NCI-H2081 treated with DMSO at 0.1 percent for 48 hours (cell line): ENCODE measurements around the gene CERK.
"Not testable (repeated sequence)": the region's sequence is repeated elsewhere in the genome, so short reads cannot be mapped to it uniquely, and the experiment has no call there.

ENCODE experiments used
- DNase-seq: peaks from one replicate; lab custom pipeline; 2025; lab: John Stamatoyannopoulos, UW

CERK gene

DNA sequence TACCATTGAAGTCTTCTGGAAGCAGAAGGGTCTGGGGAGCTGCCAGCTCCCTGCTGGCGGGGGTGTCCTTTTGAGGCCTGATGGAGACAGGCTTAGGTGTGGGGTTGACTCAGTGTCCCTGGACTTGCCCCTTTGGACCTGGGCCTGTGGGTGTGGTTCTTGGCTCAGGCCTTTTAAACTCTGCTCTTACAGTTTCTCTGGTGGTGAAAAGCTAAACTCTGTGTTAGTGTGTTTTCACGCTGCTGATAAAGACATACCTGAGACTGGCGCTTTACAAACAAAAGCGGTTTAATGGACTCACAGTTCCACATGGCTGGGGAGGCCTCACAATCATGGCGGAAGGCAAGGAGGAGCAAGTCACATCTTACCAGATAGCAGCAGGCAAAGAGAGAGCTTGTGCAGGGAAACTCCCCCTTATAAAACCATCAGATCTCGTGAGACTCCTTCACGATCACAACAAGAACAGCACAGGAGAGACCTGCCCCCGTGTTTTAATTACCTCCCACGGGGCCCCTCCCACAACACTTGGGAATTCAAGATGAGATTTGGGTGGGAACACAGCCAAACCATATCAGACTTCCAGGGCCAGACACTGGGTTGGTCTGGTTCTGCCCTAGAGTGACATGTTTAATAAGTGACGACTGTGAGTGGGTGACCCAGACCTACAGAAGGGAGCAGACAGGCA lies 91.4 kb downstream of the CERK start:
- no peak for DNase-seq

DNA sequence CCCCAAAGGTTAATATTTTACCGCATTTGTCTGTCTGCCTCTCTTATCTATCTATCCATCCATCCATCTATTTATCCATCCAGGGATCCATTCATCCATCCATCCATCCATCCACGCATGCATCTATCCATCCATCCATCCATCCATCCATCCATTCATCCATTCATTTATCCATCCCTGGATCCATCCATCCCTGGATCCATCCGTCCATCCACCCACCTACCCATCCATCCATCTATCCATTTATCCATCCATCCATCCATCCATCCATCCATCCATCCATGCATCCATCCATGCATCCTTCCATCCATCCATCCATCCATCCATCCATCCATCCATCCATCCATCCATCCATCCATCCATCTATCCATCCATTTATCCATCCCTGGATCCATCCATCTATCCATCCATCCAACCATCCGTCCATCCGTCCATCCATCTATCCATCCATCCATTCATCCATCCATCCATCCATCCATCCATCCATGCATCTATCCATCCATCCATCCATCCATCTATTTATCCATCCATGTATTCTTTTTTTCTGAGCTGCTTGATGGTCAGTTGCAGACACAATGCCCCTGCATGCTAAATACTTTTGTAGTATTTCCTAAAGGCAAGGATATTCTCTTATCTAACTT lies 95.1 kb downstream of the CERK start:
- DNase-seq: not testable (repeated sequence)

DNA sequence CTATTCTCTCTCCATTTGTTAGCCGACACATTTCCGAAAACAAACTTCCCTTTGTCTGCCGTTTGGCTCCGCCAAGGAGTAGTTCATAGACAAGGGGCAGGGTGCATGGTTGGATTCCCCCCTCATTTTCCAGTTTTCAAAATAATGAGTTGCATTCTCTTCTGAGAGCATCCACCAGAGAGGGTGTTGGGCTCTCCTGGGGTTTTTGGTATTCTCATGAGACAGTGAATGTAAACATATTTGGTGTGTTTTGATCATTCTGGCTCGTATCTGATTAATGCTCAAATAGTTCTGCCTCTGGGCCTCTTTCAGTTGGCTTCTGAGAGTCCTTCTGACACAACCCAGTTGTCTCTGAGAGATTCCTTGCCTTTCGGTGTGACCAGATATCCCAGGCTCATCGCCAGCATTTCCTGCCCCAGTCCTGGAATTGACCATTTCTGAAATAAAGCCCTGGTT lies 96.2 kb downstream of the CERK start:
- no peak for DNase-seq

DNA sequence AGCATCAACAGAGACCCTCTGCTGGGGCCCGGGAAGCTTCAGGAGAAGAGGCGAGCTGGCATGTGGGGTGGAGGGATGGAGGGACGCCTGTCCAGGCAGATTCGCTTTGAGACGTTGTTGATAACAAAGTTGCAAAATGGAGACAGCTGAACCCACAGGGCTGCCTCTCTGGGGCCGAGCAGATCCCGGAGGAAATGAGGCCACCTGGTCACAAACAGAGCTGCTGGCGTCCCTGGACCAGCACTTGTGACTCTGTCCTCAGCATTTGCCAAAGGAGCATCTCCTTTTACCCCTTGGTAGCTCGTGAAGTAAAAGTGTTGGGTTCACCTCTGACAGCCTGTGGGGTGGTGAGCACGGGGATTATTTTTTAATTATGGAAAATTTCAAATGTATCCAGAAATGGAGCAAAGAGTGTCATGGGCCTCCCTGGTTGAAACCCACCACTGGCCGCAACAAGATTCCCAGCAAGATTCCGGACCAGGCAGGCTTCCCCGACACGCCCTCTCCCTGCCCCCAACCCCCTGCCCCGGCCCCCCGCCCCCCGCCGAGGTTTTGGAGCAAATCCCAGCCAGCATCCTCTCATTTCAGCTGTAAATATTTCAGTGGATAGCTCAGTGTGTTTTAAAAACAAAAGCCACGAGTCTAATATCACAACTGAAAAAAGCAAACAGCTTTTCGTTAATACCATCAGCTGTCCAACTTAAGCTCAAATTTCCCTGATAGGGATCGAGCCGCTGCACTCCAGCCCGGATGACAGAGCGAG lies 97.6 kb downstream of the CERK start:
- no peak for DNase-seq

DNA sequence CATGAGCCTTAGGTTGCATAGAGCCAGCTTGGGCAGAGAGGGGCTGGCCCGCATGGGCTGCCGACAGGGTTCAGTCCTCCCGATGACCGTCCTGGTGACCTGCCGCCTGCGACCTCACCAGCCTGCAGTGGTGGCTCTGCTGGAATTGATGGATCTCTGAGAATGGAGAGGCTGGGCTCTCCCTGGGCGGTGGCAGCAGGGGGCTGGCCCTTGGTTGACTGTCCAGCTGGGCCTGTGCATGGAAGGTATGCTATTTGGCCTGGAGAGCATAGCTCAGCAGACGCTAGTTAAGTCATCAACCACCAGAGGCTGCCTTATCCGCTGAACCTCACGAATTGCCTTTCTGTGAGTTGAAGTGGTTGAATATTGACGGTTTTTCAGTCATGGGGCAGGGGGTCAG lies 98.2 kb downstream of the CERK start:
- DNase-seq: no peak

DNA sequence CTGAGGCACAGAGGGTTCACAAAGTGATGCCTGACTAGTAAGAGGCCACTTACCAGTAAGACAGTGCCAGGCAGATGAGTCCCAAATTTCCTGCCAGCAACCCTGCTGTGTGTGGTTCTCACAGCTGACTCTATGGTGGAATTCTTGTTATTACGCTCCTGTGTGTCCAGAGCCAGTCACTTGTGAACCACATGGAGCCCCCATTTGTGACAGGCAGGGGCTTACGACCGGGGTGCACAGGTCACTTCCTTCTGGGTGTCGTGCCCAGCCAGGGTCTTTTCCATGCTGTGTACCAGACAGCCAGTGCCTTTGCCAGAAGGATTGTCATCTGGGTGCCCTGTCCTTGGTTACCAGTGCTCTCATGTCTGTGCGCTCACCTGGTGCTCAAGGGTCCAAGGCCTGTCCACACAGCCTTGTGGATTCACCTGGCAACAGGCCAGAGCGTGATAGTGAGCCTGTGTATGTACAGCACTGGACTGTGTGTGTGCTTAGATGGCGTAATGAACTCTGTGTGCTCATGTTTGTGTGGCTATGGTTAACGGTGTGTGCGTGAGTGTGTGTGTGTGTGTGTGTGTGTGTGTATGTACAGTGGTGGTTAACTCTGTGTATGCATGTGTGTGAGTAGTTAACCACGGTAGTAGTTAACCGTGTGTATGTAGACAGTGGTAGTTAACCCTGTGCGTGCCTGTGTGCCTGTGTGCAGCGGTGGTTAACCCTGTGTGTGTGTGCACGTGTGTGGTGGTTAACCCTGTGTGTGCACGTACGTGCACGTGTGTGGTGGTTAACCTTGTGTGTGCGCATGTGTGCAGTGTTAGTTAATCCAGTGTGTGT lies 99.2 kb downstream of the CERK start:
- DNase-seq: no peak

DNA sequence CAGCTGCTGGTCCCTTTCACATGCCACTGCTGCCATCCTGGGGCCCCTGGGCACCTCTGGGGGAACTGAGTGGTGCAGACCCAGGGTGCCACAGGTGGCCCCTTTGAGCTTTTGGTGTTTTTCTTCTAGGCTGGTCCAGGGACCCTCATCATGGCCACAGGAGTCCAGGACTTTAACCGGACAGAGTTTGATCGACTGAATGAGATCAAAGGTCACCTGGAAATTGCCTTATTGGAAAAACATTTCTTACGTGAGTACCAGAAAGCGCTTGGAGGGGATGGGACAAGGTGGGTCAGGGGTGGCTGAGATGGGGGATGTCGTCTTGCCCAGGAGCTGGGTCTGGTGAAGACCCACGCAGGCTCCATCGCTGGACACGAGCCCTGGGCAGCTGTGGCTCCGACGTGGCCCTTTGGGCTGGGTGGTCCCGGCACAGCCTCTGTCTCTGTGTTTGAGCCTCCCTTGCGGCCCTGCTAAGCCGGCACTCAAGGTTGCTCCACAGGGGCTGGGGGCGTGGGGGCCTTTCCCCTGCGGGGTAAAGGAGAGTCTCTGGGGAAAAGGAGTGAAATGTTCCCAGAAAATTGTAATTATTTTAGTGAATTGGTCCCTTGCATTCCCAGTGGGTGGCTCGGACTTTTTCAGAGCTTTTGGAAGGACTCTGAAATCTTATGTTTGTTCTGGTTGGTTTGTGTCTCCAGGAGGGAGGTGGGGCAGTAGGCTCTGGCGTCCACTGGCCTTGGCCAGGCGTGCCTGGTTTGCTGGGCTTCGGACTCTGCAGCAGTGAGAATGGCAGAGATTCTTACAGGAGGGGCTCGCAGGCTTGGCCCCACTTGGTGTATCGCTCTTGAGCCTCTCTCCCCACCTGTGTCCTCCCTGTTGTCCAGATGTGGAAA lies 100.1 kb downstream of the CERK start:
- DNase-seq: no peak

DNA sequence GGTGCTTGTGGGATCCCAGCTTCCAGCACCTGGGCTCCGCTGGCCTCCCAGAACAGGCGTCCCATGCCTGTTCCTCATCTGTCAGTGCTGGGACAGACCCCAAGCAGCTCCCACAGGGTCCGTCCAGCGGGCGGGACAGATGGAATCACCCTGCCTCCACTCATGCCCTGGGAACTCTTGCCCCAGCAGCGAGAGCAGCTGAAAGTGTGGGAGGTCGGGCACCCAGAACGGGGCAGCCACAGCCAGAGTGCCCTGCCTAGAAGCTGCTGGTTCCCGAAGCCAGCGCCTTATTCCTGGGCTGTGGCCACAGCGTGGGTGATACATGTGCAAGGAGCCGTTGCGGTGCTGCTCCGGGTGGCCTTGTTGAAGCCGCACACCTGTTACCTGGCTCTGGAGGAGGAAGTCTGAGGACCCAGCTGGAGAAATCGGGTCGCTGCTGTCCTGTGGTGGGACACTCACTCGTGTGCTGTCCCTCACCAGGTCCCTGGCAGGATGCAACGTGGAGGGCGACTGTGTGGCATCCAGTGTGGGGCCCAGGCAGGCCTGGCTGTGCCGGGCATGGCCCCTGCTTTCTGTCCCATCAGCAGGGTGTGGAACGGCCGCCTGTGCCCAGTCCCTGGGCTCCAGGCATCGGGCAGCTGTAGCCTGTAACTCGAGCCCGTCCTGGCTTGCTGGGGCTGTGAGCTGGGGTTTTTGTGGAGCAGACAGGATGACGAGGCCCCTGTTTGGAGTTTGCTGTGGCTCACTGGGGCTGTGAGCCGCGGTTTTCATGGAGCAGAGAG lies 101.6 kb downstream of the CERK start:
- no peak for DNase-seq

DNA sequence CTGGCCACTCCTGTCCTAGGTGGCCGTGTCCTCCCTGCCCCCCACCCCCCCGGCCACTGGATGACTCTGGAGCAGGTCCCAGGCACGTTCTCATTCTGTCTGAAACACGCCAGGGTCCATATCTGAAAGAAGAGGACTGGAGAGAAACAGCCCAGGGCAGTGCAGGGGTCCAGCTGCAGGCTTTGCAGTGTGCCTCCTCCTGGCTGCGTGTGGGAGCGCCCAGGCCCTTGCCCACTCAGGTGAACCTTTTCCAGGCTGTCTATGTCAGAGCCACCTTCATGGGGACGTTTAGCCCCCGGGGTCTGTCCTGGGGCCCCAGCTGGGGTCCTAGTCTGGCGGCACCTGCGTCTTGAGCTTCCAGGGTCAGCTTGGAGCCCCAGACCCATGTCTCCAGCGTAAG lies 102.3 kb downstream of the CERK start:
- DNase-seq: no peak

DNA sequence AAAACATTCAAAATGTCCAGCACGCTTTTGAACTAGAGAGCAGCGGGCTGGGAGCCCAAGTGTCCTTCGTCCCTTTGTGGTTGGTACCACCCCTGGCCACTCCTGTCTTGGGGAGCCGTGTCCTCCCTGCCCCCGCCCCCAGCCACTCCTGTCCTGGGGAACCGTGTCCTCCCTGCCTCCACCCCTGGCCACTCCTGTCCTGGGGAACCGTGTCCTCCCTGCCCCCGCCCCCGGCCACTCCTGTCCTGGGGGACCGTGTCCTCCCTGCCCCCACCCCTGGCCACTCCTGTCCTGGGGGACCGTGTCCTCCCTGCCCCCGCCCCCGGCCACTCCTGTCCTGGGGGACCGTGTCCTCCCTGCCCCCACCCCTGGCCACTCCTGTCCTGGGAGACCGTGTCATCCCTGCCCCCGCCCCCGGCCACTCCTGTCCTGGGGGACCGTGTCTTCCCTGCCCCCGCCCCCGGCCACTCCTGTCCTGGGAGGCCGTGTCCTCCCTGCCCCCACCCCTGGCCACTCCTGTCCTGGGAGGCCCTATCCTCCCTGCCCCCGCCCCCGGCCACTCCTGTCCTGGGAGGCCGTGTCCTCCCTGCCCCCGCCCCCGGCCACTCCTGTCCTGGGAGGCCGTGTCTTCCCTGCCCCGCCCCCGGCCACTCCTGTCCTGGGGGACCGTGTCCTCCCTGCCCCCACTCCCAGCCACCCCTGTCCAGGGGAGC lies 102.9 kb downstream of the CERK start:
- not testable (repeated sequence) for DNase-seq
